Tibial nerve (tissue), 4 donors: ENCODE data around the gene KRT34. TPM values are rescaled to one million over a fixed set of nuclear protein-coding genes. Genes with fewer than 3 reads are reported as not detected.

Experiments
- DNase-seq, 2 donors: peaks; one replicate each; pipeline ENCODE4 v3.0.0-alpha.2; 2019; ENCODE audit warnings: low spot score in 2 of 2
- H3K27ac ChIP-seq, 4 donors: fragments of 200-600 bp; sonication (generic) in 3 of 4; one replicate each; pipeline ENCODE4 v1.5.1; 2017 to 2019; ENCODE audit warnings: mild to moderate bottlenecking in 1 of 4
- H3K27me3 ChIP-seq, 2 donors: fragments of 200-600 bp; sonication (generic) in 1 of 2; one replicate each; pipeline versions ENCODE4 v1.5.1 to v1.6.0; 2017 to 2019
- H3K36me3 ChIP-seq, 3 donors: fragments of 200-600 bp; sonication (generic); one replicate each; pipeline ENCODE4 v1.5.1; 2018 to 2019
- H3K4me1 ChIP-seq, 4 donors: fragments of 200-600 bp; sonication (generic) in 3 of 4; one replicate each; pipeline ENCODE4 v1.5.1; 2017 to 2019
- H3K4me3 ChIP-seq, 4 donors: fragments of 200-600 bp; sonication (generic) in 3 of 4; one replicate each; pipeline ENCODE4 v1.5.1; 2017 to 2019; ENCODE audit warnings: mild to moderate bottlenecking in 1 of 4, moderate library complexity in 1 of 4
- H3K9me3 ChIP-seq, 4 donors: fragments of 200-600 bp; sonication (generic) in 3 of 4; one replicate each; pipeline ENCODE4 v1.5.1; 2017 to 2019
- CTCF ChIP-seq, 5 experiments: fragments of 200-600 bp in 3 of 5; fragments of 450-650 bp in 2 of 5; sonication (generic) in 3 of 5; IDR thresholded peaks; one replicate each; pipeline ENCODE4 v1.5.1; 2016 to 2019; ENCODE audit warnings: antibody characterized with exemption in 5 of 5, mild to moderate bottlenecking in 3 of 5, moderate library complexity in 2 of 5
- EP300 ChIP-seq, 2 donors: sonication (generic); formaldehyde crosslinking; IDR thresholded peaks; one replicate each; pipeline ENCODE4 v1.6.1; 2017; ENCODE audit warnings: antibody characterized with exemption in 2 of 2, mild to moderate bottlenecking in 1 of 2
- POLR2A ChIP-seq, 2 donors: fragments of 450-650 bp; IDR thresholded peaks; one replicate each; pipeline ENCODE4 v1.6.1; 2017; ENCODE audit warnings: antibody characterized with exemption in 2 of 2, mild to moderate bottlenecking in 2 of 2, moderate library complexity in 2 of 2
- WGBS, 2 donors: methylation state at CpG; one replicate each; pipeline ENCODE4 v1.1.5; 2018; 5-methylcytosine and 5-hydroxymethylcytosine counted together
- total RNA-seq, 4 donors: library from RNA; depleted of rRNA; stranded (reverse); fragments of >200 nt; gene quantifications; one replicate each; pipeline ENCODE4 v1.1.0, GENCODE V29; 2016

The KRT34 gene
- total RNA-seq, 4 donors from 2014 or later = not detected

DNA sequence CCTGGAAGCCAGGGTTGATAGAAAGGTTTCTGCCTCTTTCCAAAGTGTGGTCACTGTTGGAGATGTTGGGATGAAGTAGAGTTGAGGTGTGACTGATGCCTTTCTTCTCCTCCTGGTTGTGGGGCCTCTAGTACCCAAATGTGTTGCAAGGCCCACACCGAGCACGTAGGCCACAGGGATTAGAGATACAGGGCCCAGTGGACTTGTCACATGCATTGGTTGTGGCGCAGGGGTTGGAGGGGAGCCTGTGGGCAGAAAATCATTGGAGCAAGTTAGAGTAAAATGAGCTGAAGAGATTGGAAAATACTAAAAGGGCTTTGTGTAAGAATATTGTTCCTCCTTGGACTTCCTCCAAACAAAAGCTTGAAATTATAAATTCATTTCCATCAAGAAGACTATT, 36.1 kb downstream of the KRT34 start:
- Histone ChIP-seq H3K4me1 (peaks cover 0 to 4% (median 0%) of the 10 kb centered on the region in 4 donors), H3K27me3 (no peaks in the 10 kb centered on the region), H3K9me3 (peaks cover 0 to 15% (median 0%) of the 10 kb centered on the region in 4 donors), H3K27ac (no peak overlapping the region), H3K4me3 (no peak overlapping the region), H3K36me3 (no peaks in the 10 kb centered on the region)
- WGBS, 2 donors = 43 to 52% methylated on average over 3 of the region's 3 CpGs
- no peak for DNase-seq
- TF ChIP-seq POLR2A (IDR thresholded peaks at IDR 0.05) (no peak), EP300 (IDR thresholded peaks at IDR 0.05) (no peak)

- H3K4me1 ChIP-seq = peaks cover 0 to 4% (median 0%) of the 10 kb centered on the region in 4 donors
- WGBS, 2 donors = 54 to 65% methylated on average over 3 of the region's 3 CpGs
- H3K36me3 ChIP-seq = no peaks in the 10 kb centered on the region
- no peak for DNase-seq
- H3K27me3 ChIP-seq = no peaks in the 10 kb centered on the region
- TF ChIP-seq EP300 (IDR thresholded peaks at IDR 0.05) (no peak), POLR2A (IDR thresholded peaks at IDR 0.05) (no peak), CTCF (IDR thresholded peaks at IDR 0.05) (no peak)
- no peak overlapping the region for H3K27ac ChIP-seq
- no peak overlapping the region for H3K4me3 ChIP-seq
- peaks cover 0 to 15% (median 0%) of the 10 kb centered on the region in 4 donors for H3K9me3 ChIP-seq
Measured at GRCh38 chr17:41343029-41343428, 39.1 kb downstream of the KRT34 start.

DNA sequence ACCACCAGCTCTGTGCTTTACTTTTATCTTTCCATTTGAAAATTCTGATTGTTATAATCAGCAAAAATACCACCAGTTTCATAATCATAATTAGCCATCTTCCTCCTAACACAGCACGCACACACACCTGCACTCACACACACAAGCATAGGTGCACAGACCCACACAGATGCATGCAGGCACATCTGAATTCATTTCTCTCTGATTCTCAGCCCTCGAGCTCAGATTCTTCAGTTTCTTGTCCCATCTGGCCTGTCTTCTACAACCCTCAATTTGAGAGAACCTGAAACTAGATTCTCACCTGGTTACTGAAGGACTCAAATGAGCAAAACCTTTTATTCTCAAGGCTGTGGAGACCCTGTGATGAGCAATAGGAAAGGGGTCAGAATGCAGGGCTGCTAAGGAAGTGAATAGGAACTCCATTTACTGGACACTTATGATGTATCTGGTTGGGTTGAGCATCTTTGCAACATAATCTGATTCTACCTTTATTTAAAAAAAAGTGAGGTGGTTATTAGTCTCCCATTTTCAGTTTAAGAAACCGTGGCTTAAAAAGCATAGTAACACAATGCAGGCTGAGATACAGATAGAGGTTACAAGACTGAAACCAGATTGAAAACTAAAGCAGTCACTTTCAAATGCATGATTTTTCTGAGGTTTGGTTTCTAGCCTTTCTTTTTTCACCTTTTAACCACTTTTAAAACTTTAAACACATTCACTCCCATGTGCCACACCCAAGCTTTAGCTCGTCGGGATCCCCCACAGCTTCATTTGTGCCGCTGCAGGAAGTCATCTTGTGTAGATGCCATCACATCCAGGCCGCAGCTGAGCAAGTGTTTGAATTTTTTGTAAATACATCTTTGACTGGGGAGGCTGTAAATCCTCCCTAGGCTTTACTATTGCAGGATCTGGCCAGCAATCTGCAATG, 40.9 kb downstream of the KRT34 start:
- Histone ChIP-seq H3K27me3 (no peaks in the 10 kb centered on the region), H3K4me3 (no peak overlapping the region), H3K4me1 (peaks cover 0 to 4% (median 0%) of the 10 kb centered on the region in 4 donors), H3K27ac (no peak overlapping the region), H3K36me3 (no peaks in the 10 kb centered on the region), H3K9me3 (peaks cover 0 to 15% (median 0%) of the 10 kb centered on the region in 4 donors)
- 60 to 69% methylated on average over 7 of the region's 7 CpGs for WGBS, 2 donors
- TF ChIP-seq EP300 (IDR thresholded peaks at IDR 0.05) (no peak), CTCF (IDR thresholded peaks at IDR 0.05) (no peak), POLR2A (IDR thresholded peaks at IDR 0.05) (no peak)
- DNase-seq = no peak

GRCh38 chr17:41340494-41340893, 41.6 kb downstream of the KRT34 start:
- 13 to 31% methylated on average over 3 of the region's 3 CpGs for WGBS, 2 donors
- Histone ChIP-seq H3K9me3 (peaks cover 0 to 15% (median 0%) of the 10 kb centered on the region in 4 donors), H3K27me3 (no peaks in the 10 kb centered on the region), H3K27ac (no peak overlapping the region), H3K4me1 (no peaks in the 10 kb centered on the region), H3K36me3 (no peaks in the 10 kb centered on the region), H3K4me3 (no peak overlapping the region)
- DNase-seq = no peak
- no peak for TF ChIP-seq POLR2A (IDR thresholded peaks at IDR 0.05)
- no peak for TF ChIP-seq CTCF (IDR thresholded peaks at IDR 0.05)
- no peak for TF ChIP-seq EP300 (IDR thresholded peaks at IDR 0.05)

GRCh38 chr17:41339571-41340172, 42.4 kb downstream of the KRT34 start:
- 71 to 73% methylated on average over 2 of the region's 2 CpGs for WGBS, 2 donors
- H3K27ac ChIP-seq = no peak overlapping the region

More at GRCh38 chr17:41339571-41340172, 42.4 kb downstream of the KRT34 start:
- no peak for TF ChIP-seq CTCF (IDR thresholded peaks at IDR 0.05)
- no peak for TF ChIP-seq EP300 (IDR thresholded peaks at IDR 0.05)
- TF ChIP-seq POLR2A (IDR thresholded peaks at IDR 0.05) = no peak
- DNase-seq = no peak
- Histone ChIP-seq H3K4me1 (no peaks in the 10 kb centered on the region), H3K27me3 (no peaks in the 10 kb centered on the region), H3K36me3 (no peaks in the 10 kb centered on the region), H3K4me3 (no peak overlapping the region), H3K9me3 (peaks cover 0 to 15% (median 0%) of the 10 kb centered on the region in 4 donors)
